Skeletal muscle tissue (tissue), 4 donors: Measurements from ENCODE around the gene USP26. TPM values are rescaled to one million over a fixed set of nuclear protein-coding genes. Genes with fewer than 3 reads are reported as not detected.
"Not testable (repeated sequence)": the region's sequence is repeated elsewhere in the genome, so short reads cannot be mapped to it uniquely, and the experiment has no call there.

Source experiments
- H3K27ac ChIP-seq: one replicate; pipeline ENCODE4 v1.7.0; 2013; ENCODE audit warnings: mild to moderate bottlenecking, low read depth, low read length, inconsistent platforms
- H3K27me3 ChIP-seq, 3 donors: one replicate each; pipeline ENCODE4 v1.7.0; 2013; ENCODE audit warnings: low read length in 3 of 3; ENCODE audit not compliant: control insufficient read depth in 3 of 3, insufficient read depth in 3 of 3
- H3K36me3 ChIP-seq, 3 donors: one replicate each; pipeline ENCODE4 v1.7.0; 2013; ENCODE audit warnings: low read length in 3 of 3; ENCODE audit not compliant: control insufficient read depth in 3 of 3, insufficient read depth in 3 of 3
- H3K4me1 ChIP-seq, 3 donors: one replicate each; pipeline ENCODE4 v1.7.0; 2013; ENCODE audit warnings: low read length in 3 of 3, mild to moderate bottlenecking in 3 of 3; ENCODE audit not compliant: control insufficient read depth in 3 of 3, insufficient read depth in 3 of 3
- H3K4me3 ChIP-seq, 3 donors: one replicate each; pipeline ENCODE4 v1.7.0; 2013; ENCODE audit warnings: low read length in 3 of 3
- H3K9ac ChIP-seq, 3 donors: one replicate each; pipeline ENCODE4 v1.7.0; 2013; ENCODE audit warnings: low read length in 3 of 3, mild to moderate bottlenecking in 3 of 3, moderate library complexity in 2 of 3, low read depth in 1 of 3
- H3K9me3 ChIP-seq, 3 donors: one replicate each; pipeline ENCODE4 v1.7.0; 2013; ENCODE audit warnings: low read length in 3 of 3; ENCODE audit not compliant: control insufficient read depth in 3 of 3
- total RNA-seq: library from RNA; depleted of rRNA; stranded (reverse); fragments of >200 nt; gene quantifications from one replicate; pipeline ENCODE4 v1.2.3, GENCODE V29; 2014
- donor health status: Osteomylitis.

The USP26 gene
- total RNA-seq, 1 donor from 2014 or later: not detected

DNA sequence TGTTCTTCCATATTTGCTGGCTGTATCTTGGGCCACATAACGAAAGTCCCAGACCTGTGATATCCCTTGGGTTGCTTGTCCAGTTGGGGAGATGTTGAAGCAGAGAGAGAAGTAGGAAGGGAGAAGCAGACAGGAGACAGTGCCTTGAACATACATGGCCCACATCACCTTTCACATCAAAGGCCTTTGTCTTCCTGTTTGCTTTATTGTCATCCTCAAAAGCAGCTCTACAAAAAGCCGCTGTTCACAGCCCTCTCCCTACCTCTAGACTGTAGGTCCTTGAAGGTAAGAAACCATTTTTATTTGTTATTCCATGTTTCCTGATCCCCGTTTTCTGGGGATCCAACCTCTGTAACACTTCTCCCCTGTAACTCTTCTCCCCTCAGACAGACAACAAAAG is 14.9 kb downstream of the USP26 start:
- no peaks in the 10 kb centered on the region for H3K27me3 ChIP-seq
- no peak overlapping the region for H3K4me3 ChIP-seq
- no peaks in the 10 kb centered on the region for H3K36me3 ChIP-seq
- H3K27ac ChIP-seq: no peak overlapping the region
- no peaks in the 10 kb centered on the region for H3K9me3 ChIP-seq
- H3K4me1 ChIP-seq: no peaks in the 10 kb centered on the region
- H3K9ac ChIP-seq: no peak overlapping the region

GRCh38 chrX:133077856-133078255 is 19.1 kb downstream of the USP26 start:
- H3K9me3 ChIP-seq, H3K27ac ChIP-seq, H3K27me3 ChIP-seq, H3K4me1 ChIP-seq, H3K9ac ChIP-seq, H3K4me3 ChIP-seq, H3K36me3 ChIP-seq: not testable (repeated sequence)

- H3K9ac ChIP-seq: no peak overlapping the region
- no peaks in the 10 kb centered on the region for H3K36me3 ChIP-seq
- no peak overlapping the region for H3K4me3 ChIP-seq
- H3K9me3 ChIP-seq: no peaks in the 10 kb centered on the region
- H3K27me3 ChIP-seq: no peaks in the 10 kb centered on the region
- H3K4me1 ChIP-seq: no peaks in the 10 kb centered on the region
- H3K27ac ChIP-seq: no peak overlapping the region
These were observed 24.3 kb downstream of the USP26 start for GRCh38 chrX:133072566-133072965.

DNA sequence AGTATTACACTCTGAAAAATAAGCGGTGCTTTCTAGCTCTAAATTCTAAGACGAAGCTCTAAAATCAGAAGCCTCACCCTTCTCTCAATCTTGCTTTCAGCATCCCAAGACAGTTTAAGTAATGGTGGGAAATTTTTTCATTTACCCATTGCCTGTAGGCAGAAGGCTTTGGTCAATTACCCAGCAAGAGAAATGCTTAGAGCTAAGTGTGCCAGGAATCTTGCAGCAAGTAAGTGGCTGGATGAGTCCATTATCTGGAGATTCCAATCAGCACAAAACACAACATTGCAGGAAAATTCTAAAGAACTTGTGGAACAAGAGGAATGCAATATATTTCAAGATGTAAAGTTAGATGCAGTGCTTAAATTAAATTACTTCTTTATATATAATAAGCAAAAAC is 28.4 kb downstream of the USP26 start:
- Histone ChIP-seq H3K27ac (no peak overlapping the region), H3K4me1 (no peaks in the 10 kb centered on the region), H3K9me3 (no peaks in the 10 kb centered on the region), H3K27me3 (no peaks in the 10 kb centered on the region), H3K36me3 (no peaks in the 10 kb centered on the region), H3K9ac (no peak overlapping the region), H3K4me3 (no peak overlapping the region)

GRCh38 chrX:133056341-133056740 is 40.6 kb downstream of the USP26 start:
- Histone ChIP-seq H3K27ac (no peak overlapping the region), H3K4me3 (no peak overlapping the region), H3K4me1 (no peaks in the 10 kb centered on the region), H3K9ac (no peak overlapping the region), H3K9me3 (no peaks in the 10 kb centered on the region), H3K36me3 (no peaks in the 10 kb centered on the region), H3K27me3 (no peaks in the 10 kb centered on the region)

- Histone ChIP-seq H3K9ac (no peak overlapping the region), H3K4me1 (no peaks in the 10 kb centered on the region), H3K27ac (no peak overlapping the region), H3K36me3 (no peaks in the 10 kb centered on the region), H3K4me3 (no peak overlapping the region), H3K27me3 (no peaks in the 10 kb centered on the region), H3K9me3 (no peaks in the 10 kb centered on the region)
These were observed 42.0 kb downstream of the USP26 start for GRCh38 chrX:133054761-133055405.

- H3K9me3 ChIP-seq: no peaks in the 10 kb centered on the region
- H3K27me3 ChIP-seq: no peaks in the 10 kb centered on the region
- no peak overlapping the region for H3K4me3 ChIP-seq
- H3K9ac ChIP-seq: no peak overlapping the region
- no peaks in the 10 kb centered on the region for H3K36me3 ChIP-seq
- H3K4me1 ChIP-seq: no peaks in the 10 kb centered on the region
- H3K27ac ChIP-seq: no peak overlapping the region
These were observed 42.9 kb downstream of the USP26 start for GRCh38 chrX:133053861-133054598.

DNA sequence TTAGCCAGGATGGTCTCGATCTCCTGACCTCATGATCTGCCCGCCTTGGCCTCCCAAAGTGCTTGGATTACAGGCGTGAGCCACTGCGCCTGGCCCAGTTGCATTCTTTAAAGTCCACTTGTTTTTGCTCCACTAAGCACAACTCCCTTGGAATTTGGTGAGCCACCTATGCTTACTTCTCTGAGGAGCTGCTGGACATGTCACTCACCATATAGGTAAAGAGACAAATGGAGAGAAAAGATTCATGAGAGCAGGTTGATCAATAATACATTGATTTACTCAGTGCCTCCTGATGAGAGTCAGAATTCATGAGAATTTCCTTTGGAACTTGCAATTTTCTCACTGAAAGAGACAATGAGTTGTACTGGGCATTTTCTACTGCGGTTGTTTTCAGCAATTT is 48.2 kb downstream of the USP26 start:
- Histone ChIP-seq H3K36me3 (no peaks in the 10 kb centered on the region), H3K27ac (no peak overlapping the region), H3K4me3 (no peak overlapping the region), H3K9ac (no peak overlapping the region), H3K4me1 (no peaks in the 10 kb centered on the region), H3K9me3 (no peaks in the 10 kb centered on the region), H3K27me3 (no peaks in the 10 kb centered on the region)

- Histone ChIP-seq H3K4me3 (no peak overlapping the region), H3K27me3 (no peaks in the 10 kb centered on the region), H3K4me1 (no peaks in the 10 kb centered on the region), H3K9me3 (no peaks in the 10 kb centered on the region), H3K27ac (no peak overlapping the region), H3K36me3 (no peaks in the 10 kb centered on the region), H3K9ac (no peak overlapping the region)
These were observed 50.3 kb downstream of the USP26 start for GRCh38 chrX:133046601-133047000.

- H3K4me3 ChIP-seq: no peak overlapping the region
- no peaks in the 10 kb centered on the region for H3K36me3 ChIP-seq
- no peak overlapping the region for H3K27ac ChIP-seq
- no peak overlapping the region for H3K9ac ChIP-seq
- no peaks in the 10 kb centered on the region for H3K27me3 ChIP-seq
- no peaks in the 10 kb centered on the region for H3K9me3 ChIP-seq
- no peaks in the 10 kb centered on the region for H3K4me1 ChIP-seq
These were observed 50.9 kb downstream of the USP26 start for GRCh38 chrX:133045986-133046385.
